Measurements from ENCODE around the gene PIGQ.

GRCh38 chr16:615122-615521, 45.4 kb downstream of the PIGQ start:
- TF ChIP-seq CTCF (IDR thresholded peaks at IDR 0.05): no peak
- no peak for TF ChIP-seq POLR2A (IDR thresholded peaks at IDR 0.05)
